GM10266 (cell line): Measurements from ENCODE around the gene DPCD.

Experiments used
- DNase-seq: peaks from one replicate; pipeline ENCODE4 v3.0.0; 2012; ENCODE audit errors: extremely low spot score
- TF ChIP-seq, protein P1 (sequence below): IDR thresholded peaks from 2 replicates; pipeline ENCODE4 v1.5.1; 2012; ENCODE audit warnings: mild to moderate bottlenecking, low read depth; ENCODE audit not compliant: control insufficient read depth, insufficient read depth; ENCODE audit errors: missing control alignments

Gene DPCD

DNA sequence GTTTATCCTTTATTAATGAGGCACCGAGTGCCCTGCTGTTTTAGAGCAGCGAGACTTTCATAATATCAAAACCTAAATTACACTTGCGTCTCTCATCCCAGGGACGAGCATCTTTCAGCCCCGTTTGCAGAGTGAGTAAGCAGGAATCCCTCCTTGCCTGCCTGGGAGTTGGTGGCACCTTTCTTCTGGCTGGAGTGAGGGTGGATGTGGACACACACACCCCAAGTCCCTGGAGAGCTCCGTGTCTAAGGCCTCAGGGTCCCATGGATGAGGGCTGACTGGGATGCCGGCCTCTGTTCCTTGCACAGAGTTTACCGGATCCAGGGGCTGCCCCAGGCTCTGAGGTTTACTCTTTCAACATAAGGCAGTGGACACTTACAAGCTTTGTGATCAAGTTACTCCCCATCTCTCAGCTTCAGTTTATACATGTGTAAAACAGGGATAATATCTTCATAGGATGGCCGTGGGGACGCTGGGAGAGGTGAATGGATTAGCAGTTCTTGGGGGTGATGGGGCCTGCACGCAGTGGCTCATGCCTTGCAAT lies 24.6 kb upstream of the DPCD start:
- TF ChIP-seq, protein P1, sequence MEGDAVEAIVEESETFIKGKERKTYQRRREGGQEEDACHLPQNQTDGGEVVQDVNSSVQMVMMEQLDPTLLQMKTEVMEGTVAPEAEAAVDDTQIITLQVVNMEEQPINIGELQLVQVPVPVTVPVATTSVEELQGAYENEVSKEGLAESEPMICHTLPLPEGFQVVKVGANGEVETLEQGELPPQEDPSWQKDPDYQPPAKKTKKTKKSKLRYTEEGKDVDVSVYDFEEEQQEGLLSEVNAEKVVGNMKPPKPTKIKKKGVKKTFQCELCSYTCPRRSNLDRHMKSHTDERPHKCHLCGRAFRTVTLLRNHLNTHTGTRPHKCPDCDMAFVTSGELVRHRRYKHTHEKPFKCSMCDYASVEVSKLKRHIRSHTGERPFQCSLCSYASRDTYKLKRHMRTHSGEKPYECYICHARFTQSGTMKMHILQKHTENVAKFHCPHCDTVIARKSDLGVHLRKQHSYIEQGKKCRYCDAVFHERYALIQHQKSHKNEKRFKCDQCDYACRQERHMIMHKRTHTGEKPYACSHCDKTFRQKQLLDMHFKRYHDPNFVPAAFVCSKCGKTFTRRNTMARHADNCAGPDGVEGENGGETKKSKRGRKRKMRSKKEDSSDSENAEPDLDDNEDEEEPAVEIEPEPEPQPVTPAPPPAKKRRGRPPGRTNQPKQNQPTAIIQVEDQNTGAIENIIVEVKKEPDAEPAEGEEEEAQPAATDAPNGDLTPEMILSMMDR: no peak
- DNase-seq: no peak

DNA sequence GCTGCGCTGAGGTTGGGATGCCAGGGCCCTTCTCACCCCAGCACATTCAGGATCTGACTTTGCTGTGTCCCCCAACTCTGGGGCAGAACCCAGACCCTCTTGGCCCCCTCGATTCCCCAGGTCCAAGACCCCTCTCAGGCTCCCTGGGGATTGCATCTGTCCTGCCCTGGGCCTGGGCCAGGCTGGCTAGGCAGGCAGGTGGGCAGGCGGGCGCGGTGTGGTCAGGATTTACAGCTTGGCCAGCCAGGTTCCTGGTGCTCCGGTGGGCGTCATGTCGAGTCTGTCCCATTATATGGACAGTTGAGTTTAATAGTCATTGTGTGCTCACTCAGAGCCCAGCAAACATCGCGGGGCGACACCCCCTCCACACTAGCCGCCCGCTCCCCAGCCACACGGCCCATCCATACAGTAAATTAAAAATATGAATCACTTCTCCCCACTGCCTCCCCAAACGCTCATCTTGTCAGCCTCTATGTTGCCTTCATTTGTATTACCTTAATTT lies 23.6 kb upstream of the DPCD start:
- DNase-seq: no peak
- TF ChIP-seq, protein P1: no peak

DNA sequence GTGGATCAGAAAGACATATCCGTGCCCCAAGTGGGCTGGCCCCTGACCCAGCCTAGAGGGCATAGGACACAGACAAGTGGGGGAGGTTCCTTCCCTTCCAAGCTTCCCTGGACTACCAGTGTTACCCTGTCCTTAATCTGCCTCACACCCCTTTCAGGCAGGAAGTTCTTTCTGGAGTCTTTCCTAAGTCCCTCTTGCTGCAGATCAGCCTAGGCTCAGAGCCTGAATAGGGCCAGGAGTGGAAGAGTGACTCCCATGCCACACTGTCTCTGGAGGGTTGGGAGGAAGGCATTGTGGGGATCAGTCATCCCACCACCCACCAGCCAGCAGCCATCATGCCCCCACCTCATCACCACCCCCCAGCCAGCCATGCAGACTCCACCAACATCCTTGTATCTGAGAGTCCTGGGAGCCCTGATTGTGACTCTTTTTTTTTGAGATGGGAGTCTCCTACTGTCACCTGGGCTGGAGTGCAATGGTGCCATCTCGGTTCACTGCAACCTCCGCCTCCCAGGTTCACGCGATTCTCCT lies 22.7 kb upstream of the DPCD start:
- no peak for DNase-seq
- TF ChIP-seq, protein P1: no peak

DNA sequence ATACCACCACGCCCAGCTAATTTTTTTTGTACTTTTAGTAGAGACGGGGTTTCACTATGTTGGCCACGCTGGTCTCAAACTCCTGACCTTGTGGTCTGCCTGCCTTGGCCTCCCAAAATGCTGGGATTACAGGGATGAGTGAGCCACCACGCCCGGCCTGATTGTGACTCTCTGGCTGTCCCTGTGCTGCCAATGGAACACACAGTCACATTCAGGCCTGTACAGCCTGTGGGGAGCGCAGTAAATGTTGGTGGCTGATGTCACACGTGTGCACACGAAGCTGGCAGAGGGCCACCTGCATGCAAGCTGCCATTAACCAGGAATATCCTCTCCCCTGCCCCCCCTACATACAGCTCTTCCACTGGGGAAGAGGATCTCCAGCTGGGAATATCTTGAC lies 22.2 kb upstream of the DPCD start:
- DNase-seq: no peak
- TF ChIP-seq, protein P1: no peak

DNA sequence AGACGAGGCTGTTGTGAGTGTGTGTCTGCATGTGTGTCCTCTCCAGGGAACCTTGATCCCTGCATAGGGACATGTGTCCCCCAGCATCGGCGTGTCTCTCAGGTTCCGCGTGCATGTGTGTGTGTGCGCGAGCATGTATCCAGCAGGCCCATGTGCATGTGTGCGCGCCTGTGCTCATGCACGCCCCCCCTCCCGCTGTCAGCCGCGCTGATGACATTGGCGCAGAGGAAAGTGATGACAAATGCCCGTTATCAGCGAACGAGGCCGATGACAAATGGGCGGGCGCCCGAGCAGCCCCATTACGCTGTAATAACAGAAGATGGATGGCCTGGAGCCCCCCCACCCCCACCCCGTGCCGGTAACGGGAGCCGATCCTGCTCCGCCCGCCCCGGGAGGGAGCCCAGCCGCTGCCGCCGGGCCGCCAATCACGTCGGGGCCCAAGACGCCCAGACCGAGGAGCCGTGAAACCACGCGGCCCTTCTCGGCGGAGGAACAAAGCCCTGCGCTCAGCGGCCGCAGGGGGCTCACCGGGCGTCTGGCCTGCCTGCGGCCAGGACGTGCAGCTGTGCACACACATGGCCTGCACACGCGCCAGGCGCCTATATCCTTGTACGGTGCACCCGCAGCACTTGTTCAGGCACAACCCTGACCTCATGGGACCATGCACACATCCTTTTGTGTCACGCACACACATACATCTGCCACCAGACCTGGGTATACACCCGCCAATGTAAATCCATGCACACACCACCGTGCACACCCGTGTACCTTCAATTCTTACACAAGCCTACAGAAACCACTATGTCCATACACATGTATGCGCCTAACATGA lies 21.6 kb upstream of the DPCD start:
- TF ChIP-seq, protein P1: no peak
- no peak for DNase-seq

DNA sequence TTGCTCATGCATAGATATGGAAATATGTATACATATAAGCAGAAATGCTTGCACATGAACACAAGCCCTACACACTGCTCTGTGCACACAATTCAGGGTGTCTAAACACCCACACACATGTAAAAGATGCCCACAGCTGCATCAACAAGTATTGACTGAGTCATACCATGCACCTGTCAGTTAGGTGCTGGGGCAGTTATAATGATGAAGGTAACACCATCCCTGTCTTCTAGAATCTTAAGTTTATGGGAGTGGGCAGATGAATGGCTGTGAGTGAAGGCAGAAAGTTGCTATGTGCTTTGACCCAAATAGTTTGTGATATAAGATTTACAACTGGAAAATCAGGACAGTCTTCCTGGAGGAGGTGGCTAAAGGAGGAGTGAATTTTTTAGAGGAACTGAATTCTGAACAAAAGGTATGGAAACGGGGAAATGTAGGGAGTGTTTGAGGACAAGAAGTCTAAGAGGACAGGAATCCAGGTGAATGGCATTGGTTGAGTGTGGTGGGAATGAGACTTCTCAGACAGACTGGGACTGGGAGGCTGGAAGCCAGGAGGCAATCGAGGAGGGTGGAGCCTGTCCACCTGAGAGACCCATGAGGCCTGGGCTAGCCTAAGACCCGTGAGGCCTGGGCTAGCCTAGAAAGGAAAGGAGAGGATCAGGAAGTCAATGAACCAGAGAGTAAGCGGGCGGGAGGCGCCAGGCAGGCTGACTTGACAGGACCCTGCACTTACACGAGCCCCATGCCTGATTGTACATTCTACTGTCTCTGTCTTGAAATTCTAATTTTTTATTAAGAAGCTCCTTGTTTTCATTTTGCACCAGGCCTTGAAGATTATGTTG lies 20.7 kb upstream of the DPCD start:
- no peak for DNase-seq
- TF ChIP-seq, protein P1: no peak
